ENCODE measurements around the gene PROM1. TPM values are rescaled to one million over a fixed set of nuclear protein-coding genes. Genes with fewer than 3 reads are reported as not detected.

Gene PROM1
- total RNA-seq, 6 donors from 2014 or later, result 1.6 to 43.6 (median 4.3) TPM

- H3K27me3 ChIP-seq, result no peaks in the 10 kb centered on the region
- no peak overlapping the region for H3K27ac ChIP-seq
- no peaks in the 10 kb centered on the region for H3K36me3 ChIP-seq
- H3K4me3 ChIP-seq, result no peak overlapping the region
- no peaks in the 10 kb centered on the region for H3K9me3 ChIP-seq
- ATAC-seq (ENCODE audit: low FRiP score in 2 of 2) (no peak), DNase-seq (no peak)
- no peak for TF ChIP-seq CTCF (IDR thresholded peaks at IDR 0.05)
- TF ChIP-seq EP300 (IDR thresholded peaks at IDR 0.05), result no peak
- TF ChIP-seq POLR2A (IDR thresholded peaks at IDR 0.05), result no peak
- TF ChIP-seq POLR2AphosphoS5 (IDR thresholded peaks at IDR 0.05), result no peak
- 95 to 97% methylated on average over 1 of the region's 1 CpG for WGBS, 2 donors
- peaks cover 0 to 4% (median 0%) of the 10 kb centered on the region in 4 donors for H3K4me1 ChIP-seq
Observed at GRCh38 chr4:15921592-15921932, 162.3 kb downstream of the PROM1 start.

- no peak overlapping the region for H3K4me3 ChIP-seq
- peaks cover 0 to 4% (median 0%) of the 10 kb centered on the region in 4 donors for H3K4me1 ChIP-seq
- DNase-seq (peak in 1 of 2 donors; percentile 86), ATAC-seq (ENCODE audit: low FRiP score in 2 of 2) (peak; percentile 72 to 74)
- H3K9me3 ChIP-seq, result no peaks in the 10 kb centered on the region
- TF ChIP-seq EP300 (IDR thresholded peaks at IDR 0.05) (peak in 1 of 4 donors; percentile 18), POLR2AphosphoS5 (IDR thresholded peaks at IDR 0.05) (peak in 1 of 2 donors; percentile 53), CTCF (IDR thresholded peaks at IDR 0.05) (no peak), POLR2A (IDR thresholded peaks at IDR 0.05) (no peak)
- no peak overlapping the region for H3K27ac ChIP-seq
- 58 to 81% methylated on average over 4 of the region's 4 CpGs for WGBS, 2 donors
- H3K36me3 ChIP-seq, result no peaks in the 10 kb centered on the region
- H3K27me3 ChIP-seq, result no peaks in the 10 kb centered on the region
Observed at GRCh38 chr4:15920723-15921591, 162.9 kb downstream of the PROM1 start.

GRCh38 chr4:15918484-15919129, 165.2 kb downstream of the PROM1 start:
- Histone ChIP-seq H3K9me3 (no peaks in the 10 kb centered on the region), H3K27me3 (no peaks in the 10 kb centered on the region), H3K27ac (no peak overlapping the region), H3K36me3 (no peaks in the 10 kb centered on the region), H3K4me1 (peaks cover 0 to 4% (median 0%) of the 10 kb centered on the region in 4 donors), H3K4me3 (no peak overlapping the region)
- no peak for TF ChIP-seq EP300 (IDR thresholded peaks at IDR 0.05)
- WGBS, 2 donors, result 45 to 84% methylated on average over 3 to 4 of the region's 4 CpGs
- DNase-seq (peak in 1 of 2 donors; percentile 56), ATAC-seq (ENCODE audit: low FRiP score in 2 of 2) (peak; percentile 15 to 71)

Other genes starting within 250 kb of the PROM1 start
- gene FGFBP1, start 145.3 kb downstream of the PROM1 start, total RNA-seq, result 10 to 100 TPM in 1 of 6 donors, 1 to 10 TPM in 3, not detected in 2; 3.1 to 14.4 (median 4.9) TPM
- 1 to 10 TPM in 5 of 6 donors, not detected in 1; 1.8 to 9.7 (median 3.8) TPM for gene FGFBP2, start 120.8 kb downstream of the PROM1 start, total RNA-seq
- 10 to 100 TPM; 22.3 to 79.0 (median 48.1) TPM for gene TAPT1, start 142.4 kb upstream of the PROM1 start, total RNA-seq